Measurements from ENCODE around the gene EXOC3L4.

Gene EXOC3L4

GRCh38 chr14:103102689-103103260 lies 8.2 kb downstream of the EXOC3L4 start:
- Mint-ChIP-seq H3K27me3 (ENCODE audit: low read depth) (peaks cover 23% of the 10 kb centered on the region), H3K27ac (no peak overlapping the region)

GRCh38 chr14:103103461-103104388 lies 9.2 kb downstream of the EXOC3L4 start:
- Mint-ChIP-seq H3K4me3 (peak overlapping the region; percentile 39 to 75 (median 73)), H3K9me3 (no peaks in the 10 kb centered on the region), H3K36me3 (ENCODE audit: low read depth) (no peaks in the 10 kb centered on the region), H3K27ac (no peak overlapping the region), H3K4me1 (peaks cover 23% of the 10 kb centered on the region), H3K27me3 (ENCODE audit: low read depth) (peaks cover 23% of the 10 kb centered on the region)
- TF ChIP-seq, protein P1, sequence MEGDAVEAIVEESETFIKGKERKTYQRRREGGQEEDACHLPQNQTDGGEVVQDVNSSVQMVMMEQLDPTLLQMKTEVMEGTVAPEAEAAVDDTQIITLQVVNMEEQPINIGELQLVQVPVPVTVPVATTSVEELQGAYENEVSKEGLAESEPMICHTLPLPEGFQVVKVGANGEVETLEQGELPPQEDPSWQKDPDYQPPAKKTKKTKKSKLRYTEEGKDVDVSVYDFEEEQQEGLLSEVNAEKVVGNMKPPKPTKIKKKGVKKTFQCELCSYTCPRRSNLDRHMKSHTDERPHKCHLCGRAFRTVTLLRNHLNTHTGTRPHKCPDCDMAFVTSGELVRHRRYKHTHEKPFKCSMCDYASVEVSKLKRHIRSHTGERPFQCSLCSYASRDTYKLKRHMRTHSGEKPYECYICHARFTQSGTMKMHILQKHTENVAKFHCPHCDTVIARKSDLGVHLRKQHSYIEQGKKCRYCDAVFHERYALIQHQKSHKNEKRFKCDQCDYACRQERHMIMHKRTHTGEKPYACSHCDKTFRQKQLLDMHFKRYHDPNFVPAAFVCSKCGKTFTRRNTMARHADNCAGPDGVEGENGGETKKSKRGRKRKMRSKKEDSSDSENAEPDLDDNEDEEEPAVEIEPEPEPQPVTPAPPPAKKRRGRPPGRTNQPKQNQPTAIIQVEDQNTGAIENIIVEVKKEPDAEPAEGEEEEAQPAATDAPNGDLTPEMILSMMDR (IDR thresholded peaks at IDR 0.05; ENCODE audit: unreplicated experiment in 3 of 3), result peak in 1 of 3 experiments; percentile 12

More at GRCh38 chr14:103102689-103103260, 8.2 kb downstream of the EXOC3L4 start:
- Mint-ChIP-seq H3K4me1 (peaks cover 21% of the 10 kb centered on the region), H3K4me3 (no peak overlapping the region), H3K36me3 (ENCODE audit: low read depth) (no peaks in the 10 kb centered on the region), H3K9me3 (no peaks in the 10 kb centered on the region)
- TF ChIP-seq, protein P1 (IDR thresholded peaks at IDR 0.05; ENCODE audit: unreplicated experiment in 3 of 3), result no peak

DNA sequence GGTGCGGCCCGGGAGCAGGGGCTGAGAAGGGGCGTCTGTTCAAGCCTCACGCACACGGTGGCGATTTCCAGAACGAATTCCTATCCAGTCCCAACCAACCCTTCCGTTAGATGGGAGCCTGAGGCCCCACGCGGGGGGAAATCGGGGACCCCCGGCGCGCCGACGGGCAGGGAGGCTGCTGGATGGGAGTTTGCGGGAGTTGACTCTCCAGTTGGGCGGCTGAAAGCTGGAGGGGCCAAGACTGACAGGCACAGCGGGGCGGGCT lies 9.8 kb downstream of the EXOC3L4 start:
- Mint-ChIP-seq H3K9me3 (no peaks in the 10 kb centered on the region), H3K27ac (no peak overlapping the region), H3K4me1 (peaks cover 25% of the 10 kb centered on the region), H3K27me3 (ENCODE audit: low read depth) (peaks cover 23% of the 10 kb centered on the region), H3K4me3 (no peak overlapping the region), H3K36me3 (ENCODE audit: low read depth) (no peaks in the 10 kb centered on the region)
- TF ChIP-seq, protein P1 (IDR thresholded peaks at IDR 0.05; ENCODE audit: unreplicated experiment in 3 of 3), result no peak

DNA sequence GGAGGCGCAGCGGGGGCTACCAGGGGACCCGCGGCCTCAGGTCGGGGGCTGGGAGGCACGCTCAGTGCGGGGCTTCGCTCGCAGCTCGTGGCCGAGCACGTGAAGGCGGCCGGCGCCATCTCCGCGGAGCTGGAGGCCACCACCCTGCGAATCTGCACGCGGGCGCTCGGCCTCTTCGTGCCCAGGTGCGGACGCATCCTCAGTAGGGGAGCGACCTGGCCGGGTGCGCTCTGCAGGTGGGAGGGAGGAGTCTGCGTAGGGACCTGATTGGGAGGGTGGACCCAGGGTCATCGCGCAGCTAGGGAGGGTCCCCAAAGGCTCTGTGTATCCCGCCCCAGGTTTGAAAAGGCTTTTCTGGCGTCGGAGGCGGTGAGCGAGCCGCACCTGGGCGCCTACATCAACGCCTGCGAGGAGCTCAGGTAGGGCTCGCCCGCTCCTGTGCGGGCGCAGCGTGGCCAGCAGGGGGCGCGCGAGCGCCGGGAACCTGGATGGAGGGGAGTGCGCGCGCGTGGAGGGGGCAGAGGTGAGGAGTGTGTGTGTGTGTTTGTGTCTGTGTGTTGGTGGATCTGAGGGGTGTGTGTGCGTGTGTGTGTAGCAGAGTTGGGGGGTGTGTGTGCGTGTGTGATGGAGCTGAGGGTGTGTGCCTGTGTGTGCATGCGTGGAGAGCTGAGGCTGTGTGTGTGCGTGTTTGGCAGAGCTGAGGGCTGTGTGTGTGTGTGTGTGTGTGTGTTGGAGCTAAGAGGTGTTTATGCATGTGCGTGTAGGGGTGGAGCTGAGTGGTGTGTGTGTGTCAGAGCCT lies 10.3 kb downstream of the EXOC3L4 start:
- peak overlapping the region in 2 of 3 experiments; percentile 7 to 8 for H3K27ac Mint-ChIP-seq
- H3K27me3 Mint-ChIP-seq (ENCODE audit: low read depth), result peaks cover 23% of the 10 kb centered on the region
- H3K4me1 Mint-ChIP-seq, result peaks cover 25% of the 10 kb centered on the region
- no peaks in the 10 kb centered on the region for H3K36me3 Mint-ChIP-seq (ENCODE audit: low read depth)
- TF ChIP-seq, protein P1 (IDR thresholded peaks at IDR 0.05; ENCODE audit: unreplicated experiment in 3 of 3), result peak; percentile 88 to 91 (median 89)
- no peaks in the 10 kb centered on the region for H3K9me3 Mint-ChIP-seq
- peak overlapping the region; percentile 30 to 60 (median 59) for H3K4me3 Mint-ChIP-seq

DNA sequence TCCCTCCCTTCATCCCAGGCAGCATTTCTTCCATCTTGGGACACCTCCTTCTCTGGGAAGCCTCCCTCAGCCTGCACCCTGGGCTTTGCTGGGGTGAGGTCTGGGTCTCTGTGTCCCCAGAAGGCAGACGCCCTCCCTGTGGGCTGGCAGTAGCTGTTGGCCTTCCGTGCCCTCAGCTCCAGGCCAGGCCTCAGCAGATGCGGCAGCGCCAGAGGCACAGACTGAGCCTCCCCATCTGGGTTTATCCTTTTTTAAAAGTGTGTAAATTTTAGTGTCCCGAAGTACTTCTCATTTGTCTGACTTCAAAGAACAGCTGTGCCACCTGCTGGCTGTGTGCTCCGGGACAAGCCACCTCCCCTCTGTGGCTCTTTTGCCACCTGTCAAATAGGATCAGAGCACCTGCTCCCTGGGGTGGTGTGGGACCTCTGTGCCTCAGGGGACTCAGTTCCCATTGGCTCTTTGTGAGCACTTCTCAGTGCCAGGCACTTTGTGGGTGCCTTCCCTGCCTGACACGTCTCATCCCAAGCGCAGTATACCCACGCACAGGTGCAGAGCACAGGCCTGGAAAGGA lies 11.1 kb downstream of the EXOC3L4 start:
- Mint-ChIP-seq H3K4me3 (peak overlapping the region in 2 of 3 experiments; percentile 29 to 59), H3K36me3 (ENCODE audit: low read depth) (no peaks in the 10 kb centered on the region), H3K27ac (peak overlapping the region in 2 of 3 experiments; percentile 7 to 8), H3K4me1 (peaks cover 33% of the 10 kb centered on the region), H3K27me3 (ENCODE audit: low read depth) (peaks cover 29% of the 10 kb centered on the region), H3K9me3 (no peaks in the 10 kb centered on the region)
- TF ChIP-seq, protein P1 (IDR thresholded peaks at IDR 0.05; ENCODE audit: unreplicated experiment in 3 of 3), result peak in 1 of 3 experiments; percentile 10
